SU-DHL-6 (cell line): ENCODE results near the gene SFXN4.

ENCODE experiments used
- H2AFZ ChIP-seq: fragments of 200-600 bp; sonication (generic); 2 replicates; pipeline ENCODE4 v1.6.1; 2014; ENCODE audit warnings: low read depth, mild to moderate bottlenecking, moderate library complexity, mixed read lengths, antibody characterized with exemption, low read length; ENCODE audit not compliant: severe bottlenecking
- H3F3A ChIP-seq: fragments of 200-600 bp; shearing (Covaris generic); 2 replicates; pipeline ENCODE4 v1.6.0; 2016; ENCODE audit warnings: antibody characterized with exemption, mild to moderate bottlenecking; ENCODE audit not compliant: insufficient read depth
- H3K27ac ChIP-seq: fragments of 200-600 bp; sonication (generic); 2 replicates; pipeline ENCODE4 v1.5.1; 2016; ENCODE audit warnings: low read depth, mild to moderate bottlenecking, low read length, moderate library complexity, mixed read lengths
- H3K27me3 ChIP-seq: fragments of 200-600 bp; sonication (generic), shearing (Covaris generic); 2 replicates; pipeline ENCODE4 v1.6.0; 2014; ENCODE audit warnings: mild to moderate bottlenecking, low read length
- H3K36me3 ChIP-seq: fragments of 200-600 bp; sonication (generic); 2 replicates; pipeline ENCODE4 v1.6.1; 2014; ENCODE audit warnings: mild to moderate bottlenecking, low read length, mixed read lengths
- H3K4me2 ChIP-seq: fragments of 300-600, 200-600 bp; shearing (Covaris generic), sonication (generic); 2 replicates; pipeline ENCODE4 v1.6.0; 2014; ENCODE audit warnings: low read length, low read depth, mild to moderate bottlenecking; ENCODE audit not compliant: poor library complexity, severe bottlenecking
- H3K4me3 ChIP-seq: fragments of 200-600 bp; sonication (generic); 2 replicates; pipeline ENCODE4 v1.5.1; 2014; ENCODE audit warnings: antibody characterized with exemption, low read length, mild to moderate bottlenecking, mixed read lengths; ENCODE audit not compliant: insufficient read depth, poor library complexity, severe bottlenecking
- H3K79me2 ChIP-seq: fragments of 200-600 bp; sonication (generic); 2 replicates; pipeline ENCODE4 v1.6.1; 2014; ENCODE audit warnings: mild to moderate bottlenecking, low read length, moderate library complexity; ENCODE audit not compliant: insufficient read depth
- H3K9ac ChIP-seq: fragments of 200-600 bp; sonication (generic); 2 replicates; pipeline ENCODE4 v1.7.0; 2014; ENCODE audit warnings: mild to moderate bottlenecking, low read length
- H3K9me2 ChIP-seq: fragments of 200-600 bp; sonication (generic); replicated peaks from 2 replicates; pipeline ENCODE4 v1.6.1; 2014; ENCODE audit warnings: low read length; ENCODE audit not compliant: insufficient read depth
- H3K9me3 ChIP-seq: fragments of 200-600 bp; sonication (generic); 2 replicates; pipeline ENCODE4 v1.6.1; 2014; ENCODE audit warnings: low read length, mixed read lengths; ENCODE audit not compliant: insufficient read depth
- H4K20me1 ChIP-seq: fragments of 200-600 bp; sonication (generic); 2 replicates; pipeline ENCODE4 v1.6.1; 2014; ENCODE audit warnings: low read depth, mild to moderate bottlenecking, antibody characterized with exemption, low read length, moderate library complexity, mixed read lengths
- CTCF ChIP-seq: fragments of 200-600 bp; sonication (generic); IDR thresholded peaks from one replicate; pipeline ENCODE4 v1.5.1; 2017; ENCODE audit warnings: antibody characterized with exemption, mild to moderate bottlenecking, low read length, moderate library complexity; ENCODE audit not compliant: insufficient read depth, poor library complexity, severe bottlenecking
- EZH2phosphoT487 ChIP-seq: fragments of 200-600 bp; sonication (generic), shearing (Covaris generic); conservative IDR thresholded peaks from 2 replicates; pipeline ENCODE4 v1.6.1; 2018; ENCODE audit warnings: mild to moderate bottlenecking, antibody characterized with exemption, low read length, moderate library complexity, mixed read lengths

Gene SFXN4

GRCh38 chr10:119201233-119201632 is 35.7 kb upstream of the SFXN4 start:
- no peak overlapping the region for H3K27ac ChIP-seq
- no peaks in the 10 kb centered on the region for H3K36me3 ChIP-seq
- H4K20me1 ChIP-seq: no peaks in the 10 kb centered on the region
- no peak overlapping the region for H3K9ac ChIP-seq
- H2AFZ ChIP-seq: no peak overlapping the region
- no peak overlapping the region for H3K4me2 ChIP-seq
- no peaks in the 10 kb centered on the region for H3K9me3 ChIP-seq
- TF ChIP-seq EZH2phosphoT487 (no peak), CTCF (no peak)
- H3K9me2 ChIP-seq: no peaks in the 10 kb centered on the region
- H3K4me3 ChIP-seq: no peak overlapping the region
- H3F3A ChIP-seq: 0 out of 2 replicates have a peak, but pooled peaks cover 3% of the 10 kb centered on the region
- H3K27me3 ChIP-seq: no peaks in the 10 kb centered on the region
- no peaks in the 10 kb centered on the region for H3K79me2 ChIP-seq

GRCh38 chr10:119199231-119199992 is 33.9 kb upstream of the SFXN4 start:
- Histone ChIP-seq H3K27me3 (no peaks in the 10 kb centered on the region), H3K9me3 (no peaks in the 10 kb centered on the region), H3K36me3 (no peaks in the 10 kb centered on the region), H3K4me2 (no peak overlapping the region), H4K20me1 (no peaks in the 10 kb centered on the region), H3K9me2 (no peaks in the 10 kb centered on the region), H3F3A (no peaks in the 10 kb centered on the region), H3K4me3 (no peak overlapping the region), H3K27ac (no peak overlapping the region), H2AFZ (no peak overlapping the region), H3K79me2 (no peaks in the 10 kb centered on the region), H3K9ac (no peak overlapping the region)
- no peak for TF ChIP-seq EZH2phosphoT487
- TF ChIP-seq CTCF: peak; percentile 23

DNA sequence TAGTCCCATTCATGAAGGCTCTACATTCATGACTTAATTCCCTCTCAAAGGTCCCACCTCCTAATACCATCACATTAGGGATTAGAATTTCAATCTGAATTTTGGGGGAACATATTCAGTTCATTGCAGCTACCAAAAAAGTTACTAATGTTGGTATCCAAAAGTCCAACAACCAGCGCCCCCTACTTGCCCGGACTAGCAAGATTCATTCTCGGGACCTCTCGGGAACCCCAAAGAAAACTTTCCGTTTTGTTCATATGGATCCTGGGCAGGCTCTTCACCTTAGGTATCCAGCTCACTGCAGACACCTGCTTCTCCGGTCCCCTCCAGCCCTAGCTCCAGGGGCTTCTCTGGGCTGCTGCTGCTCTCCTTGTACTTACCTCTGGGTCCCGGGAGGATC is 32.9 kb upstream of the SFXN4 start:
- Histone ChIP-seq H2AFZ (no peak overlapping the region), H3K9me3 (no peaks in the 10 kb centered on the region), H3K27ac (no peak overlapping the region), H3K27me3 (no peaks in the 10 kb centered on the region), H3K9ac (no peak overlapping the region), H3K79me2 (no peaks in the 10 kb centered on the region), H3K4me2 (no peak overlapping the region), H3K36me3 (no peaks in the 10 kb centered on the region), H3K9me2 (no peaks in the 10 kb centered on the region), H4K20me1 (no peaks in the 10 kb centered on the region), H3K4me3 (no peak overlapping the region), H3F3A (no peaks in the 10 kb centered on the region)
- no peak for TF ChIP-seq EZH2phosphoT487
- TF ChIP-seq CTCF: peak; percentile 52
